ENCODE measurements around the gene CXorf38.
"Not testable (repeated sequence)": the region's sequence is repeated elsewhere in the genome, so short reads cannot be mapped to it uniquely, and the experiment has no call there.

The CXorf38 gene

DNA sequence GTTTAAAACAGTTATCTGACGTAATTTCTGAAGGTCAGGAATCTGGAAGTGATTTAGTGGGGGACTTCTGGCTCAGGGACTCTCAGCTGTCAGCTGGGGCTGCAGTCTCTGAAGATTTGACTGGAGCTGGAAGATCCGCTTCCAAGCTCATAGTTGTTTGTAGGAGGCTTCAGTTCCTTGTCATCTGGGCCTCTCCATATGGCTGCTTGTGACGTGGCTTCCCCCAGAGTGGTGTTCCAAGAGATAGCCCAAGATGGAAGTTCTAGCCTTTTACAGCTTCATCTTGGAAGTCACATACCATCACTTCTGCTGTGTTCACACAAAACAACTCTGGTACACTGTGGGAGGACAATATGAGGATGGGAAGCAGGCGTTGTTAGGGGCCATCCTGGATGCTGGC, 22.1 kb downstream of the CXorf38 start:
- DNase-seq: no peak

GRCh38 chrX:40623665-40624064, 23.7 kb downstream of the CXorf38 start:
- no peak for DNase-seq

DNA sequence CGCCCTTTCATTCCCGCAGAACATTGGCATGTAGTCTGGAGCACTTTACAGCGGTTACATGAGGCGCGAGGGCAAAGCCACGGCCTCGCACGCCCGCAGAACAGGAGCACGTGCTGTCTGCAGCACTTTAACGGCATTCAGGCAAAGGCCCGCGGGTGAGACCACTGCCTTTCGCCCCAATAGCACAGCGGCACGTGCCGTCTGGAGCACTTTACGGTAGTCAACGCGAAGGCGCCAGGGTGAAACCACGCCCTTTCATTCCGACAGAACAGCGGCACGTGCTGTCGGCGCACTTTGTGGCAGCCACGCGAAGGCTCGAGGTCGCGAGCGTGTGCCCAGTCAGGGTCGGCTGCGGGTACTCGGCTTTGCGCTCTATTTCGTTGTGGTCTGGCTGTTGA, 24.2 kb downstream of the CXorf38 start, which contains the start of gene MPC1L:
Gene MPC1L (plus strand): TSS at position 290 of the 398 bp plus-strand sequence. CDS start 138 bp downstream, outside the sequence.
- no peak for DNase-seq

- no peak for DNase-seq
Measured at GRCh38 chrX:40622479-40623138, 24.8 kb downstream of the CXorf38 start.

DNA sequence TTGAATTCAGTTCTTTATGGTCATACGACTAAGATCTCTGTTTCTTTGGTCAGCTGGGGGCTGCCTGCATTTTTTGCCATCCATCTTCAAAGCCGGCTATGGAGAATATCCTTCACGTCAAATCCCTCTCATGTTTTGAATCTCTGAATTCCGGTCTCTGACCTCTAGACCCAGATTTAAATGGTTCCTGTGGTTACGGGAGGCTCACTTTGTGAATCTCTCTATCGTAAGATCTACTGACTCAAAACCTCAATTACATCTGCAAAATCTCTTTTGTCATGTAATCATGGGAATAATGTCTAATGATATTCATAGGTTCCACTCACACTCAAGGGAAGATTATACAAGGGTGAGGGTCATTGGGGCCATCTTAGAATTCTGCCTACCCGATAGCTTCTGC, 29.8 kb downstream of the CXorf38 start:
- no peak for DNase-seq

DNA sequence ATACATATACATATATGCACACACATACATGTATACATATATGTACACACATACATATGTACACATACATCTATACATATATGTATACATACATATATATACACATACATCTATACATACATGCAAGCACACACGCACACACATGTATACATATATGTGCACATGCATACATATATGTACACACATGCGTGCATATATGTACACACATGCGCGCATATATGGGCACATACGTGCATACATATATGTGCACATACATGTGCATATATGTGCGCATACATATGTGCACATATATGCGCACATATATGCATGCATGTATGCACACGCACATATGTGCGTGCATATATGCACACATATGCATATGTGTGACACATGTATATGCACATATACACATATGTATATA, 31.4 kb downstream of the CXorf38 start:
- no peak for DNase-seq

DNA sequence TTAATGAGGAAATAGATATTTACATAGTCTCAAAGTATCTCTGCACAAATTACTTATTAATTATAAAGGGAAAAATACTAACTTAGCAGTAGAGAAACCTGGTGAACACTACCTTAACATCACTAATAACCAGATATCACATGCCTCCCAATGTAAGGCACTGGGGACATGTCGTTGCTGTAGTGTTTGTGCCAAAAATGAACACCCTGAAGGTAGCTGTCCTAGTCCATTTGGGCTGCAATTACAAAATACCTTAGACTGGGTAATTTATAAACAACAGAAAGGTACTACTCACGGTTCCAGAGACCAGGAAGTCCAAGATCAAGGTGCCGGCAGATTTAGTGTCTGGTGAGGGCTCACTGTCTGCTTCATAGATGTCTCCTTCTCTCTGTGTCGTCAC, 34.9 kb downstream of the CXorf38 start:
- DNase-seq: no peak

DNA sequence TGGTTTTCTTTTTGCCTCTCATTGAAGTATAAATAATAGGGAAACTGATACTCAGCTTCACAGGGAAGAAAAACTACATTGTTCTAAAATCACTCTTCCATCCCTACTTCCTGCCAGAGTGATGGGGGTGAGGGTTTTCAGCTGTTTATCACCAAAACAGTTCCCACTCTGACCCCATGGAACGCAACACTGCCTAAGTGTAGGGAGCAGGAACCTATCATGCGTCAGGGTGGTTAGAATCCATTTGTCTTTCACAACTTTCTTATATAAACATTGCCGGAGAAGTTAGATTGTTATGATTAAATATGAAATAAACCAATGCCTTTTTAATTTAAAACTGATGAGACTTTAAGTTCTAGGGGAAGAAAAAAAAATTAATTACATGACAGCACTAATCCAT, 40.0 kb downstream of the CXorf38 start:
- DNase-seq: no peak

DNA sequence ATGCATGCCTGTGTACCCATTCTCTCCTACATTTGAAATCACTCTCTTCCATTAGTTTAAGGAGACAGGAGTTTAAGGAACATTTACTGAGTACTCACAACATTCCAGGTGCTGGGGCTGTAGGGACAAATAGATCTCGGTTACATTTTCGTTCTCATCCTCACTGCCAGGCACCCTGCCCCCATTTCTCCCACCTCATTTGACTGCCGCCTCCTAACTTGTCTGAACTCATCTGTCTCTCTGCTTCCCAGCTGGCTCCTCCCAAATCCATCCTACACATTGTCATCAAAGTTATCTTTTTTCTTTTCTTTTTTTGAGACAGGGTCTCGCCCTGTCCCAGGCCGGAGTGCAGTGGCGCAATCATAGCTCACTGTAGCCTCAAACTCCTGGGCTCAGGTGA, 43.9 kb downstream of the CXorf38 start:
- DNase-seq: no peak

DNA sequence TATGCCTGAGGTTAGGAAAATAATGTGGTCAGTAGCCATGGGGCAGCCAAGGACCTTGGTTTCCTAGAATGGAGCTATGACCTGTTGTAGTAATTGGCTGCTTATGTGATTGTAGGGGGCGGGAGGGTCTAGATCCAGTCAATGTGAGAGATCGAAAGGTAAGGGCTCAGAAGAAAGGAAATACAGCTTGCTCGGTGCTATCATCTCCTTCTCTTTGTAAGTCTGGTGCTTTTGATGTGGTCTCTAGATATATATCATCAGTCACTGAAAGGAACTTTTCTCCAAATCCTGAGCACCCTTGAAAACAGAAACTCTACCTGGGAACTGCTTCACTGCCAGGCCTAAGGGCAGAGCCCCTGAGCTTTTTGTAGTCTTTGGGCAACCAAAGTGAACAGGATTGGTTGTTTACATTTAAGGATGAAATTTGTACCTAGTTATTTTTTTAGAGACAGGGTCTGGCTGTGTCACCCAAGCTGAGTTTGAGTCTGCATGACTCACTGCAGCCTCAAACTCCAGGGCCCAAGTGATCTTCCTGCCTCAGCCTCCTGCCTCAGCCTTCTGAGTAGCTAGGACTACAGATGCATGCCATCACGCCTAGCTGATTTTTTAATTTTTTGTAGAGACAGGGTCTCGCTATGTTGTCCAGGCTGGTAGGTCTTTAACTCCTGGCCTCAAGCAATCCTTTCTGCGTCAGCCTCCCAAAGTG, 57.6 kb downstream of the CXorf38 start:
- not testable (repeated sequence) for DNase-seq

GRCh38 chrX:40587623-40588022, 59.7 kb downstream of the CXorf38 start:
- not testable (repeated sequence) for DNase-seq

- no peak for DNase-seq
Measured at GRCh38 chrX:40582811-40583210, 64.5 kb downstream of the CXorf38 start.

GRCh38 chrX:40582178-40582577, 65.2 kb downstream of the CXorf38 start:
- DNase-seq: not testable (repeated sequence)

- DNase-seq: no peak
Measured at GRCh38 chrX:40581336-40581920, 65.9 kb downstream of the CXorf38 start.

GRCh38 chrX:40580537-40581335, 66.6 kb downstream of the CXorf38 start, which contains the start of gene ATP6AP2:
TSS of gene ATP6AP2 (plus strand) at chrX:40580970. CDS start at chrX:40581066, 96 bp downstream.
- DNase-seq: peak; percentile 94

DNA sequence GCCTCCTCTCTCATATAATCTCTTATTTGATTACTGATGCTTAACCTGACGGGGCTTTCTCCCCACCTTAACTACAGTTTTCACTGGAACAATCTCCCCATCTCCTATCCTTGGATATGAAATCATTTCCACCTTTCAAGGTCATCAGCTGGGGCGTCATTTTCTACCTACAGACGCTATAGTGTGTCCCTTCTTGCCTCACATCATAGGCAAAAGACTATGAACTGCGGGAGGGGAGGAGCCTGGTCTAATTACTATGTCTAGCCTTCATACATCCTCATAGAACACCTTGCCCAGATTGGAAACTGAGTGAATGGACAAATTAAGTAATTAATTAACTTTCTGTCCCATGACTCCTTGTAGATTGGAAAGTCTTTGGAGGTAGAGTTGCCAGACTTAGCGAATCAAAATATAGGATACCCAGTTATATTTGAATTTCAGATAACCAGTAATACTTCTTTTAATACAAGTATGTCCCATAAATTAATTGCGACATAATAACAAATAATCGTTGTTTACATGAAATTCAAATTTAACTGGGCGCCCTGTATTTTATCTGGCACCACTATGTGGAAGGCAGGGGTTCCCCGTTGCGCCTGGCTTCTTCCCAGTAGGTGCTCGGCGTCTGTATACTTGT, 67.3 kb downstream of the CXorf38 start:
- DNase-seq: no peak

DNA sequence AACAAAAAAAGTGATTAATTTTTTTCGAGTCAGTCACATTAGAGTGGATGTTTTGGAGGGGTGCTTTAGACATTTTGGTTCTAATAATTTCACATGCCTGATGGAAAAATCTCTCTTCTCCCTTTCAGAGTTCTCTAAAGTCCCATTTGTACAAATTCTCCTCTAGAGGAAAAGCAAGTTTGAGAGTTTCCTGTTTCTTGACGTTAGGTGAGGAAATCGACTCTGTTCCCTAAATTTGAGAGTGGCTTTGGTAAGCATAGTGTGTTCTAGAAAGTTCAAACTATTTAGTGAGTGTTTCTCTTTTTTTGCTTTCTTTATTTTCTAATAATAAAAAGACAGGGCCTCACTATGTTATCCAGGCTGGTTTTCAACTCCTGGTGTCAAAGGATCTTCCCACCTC, 68.2 kb downstream of the CXorf38 start:
- no peak for DNase-seq

DNA sequence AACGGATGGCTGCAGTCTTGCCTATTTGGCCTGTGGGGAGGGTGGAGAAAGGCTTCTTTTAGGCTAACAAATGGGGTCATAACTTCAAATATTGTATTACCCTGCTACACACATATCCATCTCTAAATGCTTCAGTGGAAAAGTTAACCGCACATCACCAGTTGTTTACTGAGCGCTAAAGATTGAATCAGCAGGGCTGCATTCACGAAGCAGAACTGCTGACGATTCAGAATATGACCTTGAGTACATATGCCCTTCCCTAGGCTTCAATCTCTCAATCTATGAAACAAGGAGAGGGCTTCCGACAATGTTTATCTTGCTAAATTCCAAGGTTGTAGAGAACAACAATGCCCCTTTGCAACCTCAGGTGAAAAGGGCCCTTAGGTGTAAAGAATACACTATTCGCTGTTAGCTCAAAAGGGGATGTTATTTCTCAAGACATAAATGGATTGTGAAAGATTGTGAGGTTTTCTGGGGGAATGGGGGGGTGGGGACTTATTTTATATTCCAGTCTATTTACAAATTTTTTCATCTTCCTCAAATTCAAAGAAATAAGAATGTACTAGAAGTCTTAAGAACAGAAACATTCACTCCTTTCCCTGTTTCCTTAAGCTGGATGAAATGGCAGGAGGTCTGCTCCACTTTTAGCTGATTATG, 69.2 kb downstream of the CXorf38 start:
- no peak for DNase-seq

Data from right hindlimb (tissue), 1 donor.